Lower leg skin (tissue), 4 donors: ENCODE results near the gene NISCH. TPM values are rescaled to one million over a fixed set of nuclear protein-coding genes. Genes with fewer than 3 reads are reported as not detected.
A peak's percentile ranks its signal among the peaks of the same experiment; 100 is the strongest.

Source experiments
- DNase-seq, 2 donors: peaks; one replicate each; pipeline ENCODE4 v3.0.0-alpha.2; 2019; ENCODE audit warnings: low spot score in 2 of 2
- H3K4me3 ChIP-seq: fragments of 200-600 bp; sonication (generic); 2 replicates; pipeline ENCODE4 v1.5.1; 2017; ENCODE audit warnings: mild to moderate bottlenecking, low read depth; ENCODE audit not compliant: poor library complexity, severe bottlenecking
- POLR2A ChIP-seq, 2 donors: fragments of 450-650 bp; IDR thresholded peaks; one replicate each; pipeline ENCODE4 v1.6.1; 2016 to 2017; ENCODE audit warnings: antibody characterized with exemption in 2 of 2, mild to moderate bottlenecking in 1 of 2, moderate library complexity in 1 of 2
- WGBS, 2 donors: methylation state at CpG; one replicate each; pipeline ENCODE4 v1.1.5; 2018; 5-methylcytosine and 5-hydroxymethylcytosine counted together
- intact Hi-C: fragments of 100-400 bp; cut with DNase I; formaldehyde crosslinking; loops from one replicate; pipeline ENCODE4 v1.15.0; 2023; ENCODE audit warnings: low total_unique reads
- total RNA-seq, 4 donors: library from RNA; depleted of rRNA; stranded (reverse); fragments of >200 nt; gene quantifications; one replicate each; pipeline ENCODE4 v1.1.0, GENCODE V29; 2016
- TF ChIP-seq, protein P1 (sequence below), 3 donors: fragments of 450-650 bp; IDR thresholded peaks; one replicate each; pipeline ENCODE4 v1.5.1; 2016; ENCODE audit warnings: antibody characterized with exemption in 3 of 3, mild to moderate bottlenecking in 3 of 3, moderate library complexity in 2 of 3

Gene NISCH
- total RNA-seq, 4 donors from 2014 or later: 69.9 to 133 (median 85.9) TPM

- 0 to 1% methylated on average over 25 to 37 of the region's 65 CpGs for WGBS, 2 donors
- DNase-seq: peak; percentile 96 to 99
- TF ChIP-seq, protein P1, sequence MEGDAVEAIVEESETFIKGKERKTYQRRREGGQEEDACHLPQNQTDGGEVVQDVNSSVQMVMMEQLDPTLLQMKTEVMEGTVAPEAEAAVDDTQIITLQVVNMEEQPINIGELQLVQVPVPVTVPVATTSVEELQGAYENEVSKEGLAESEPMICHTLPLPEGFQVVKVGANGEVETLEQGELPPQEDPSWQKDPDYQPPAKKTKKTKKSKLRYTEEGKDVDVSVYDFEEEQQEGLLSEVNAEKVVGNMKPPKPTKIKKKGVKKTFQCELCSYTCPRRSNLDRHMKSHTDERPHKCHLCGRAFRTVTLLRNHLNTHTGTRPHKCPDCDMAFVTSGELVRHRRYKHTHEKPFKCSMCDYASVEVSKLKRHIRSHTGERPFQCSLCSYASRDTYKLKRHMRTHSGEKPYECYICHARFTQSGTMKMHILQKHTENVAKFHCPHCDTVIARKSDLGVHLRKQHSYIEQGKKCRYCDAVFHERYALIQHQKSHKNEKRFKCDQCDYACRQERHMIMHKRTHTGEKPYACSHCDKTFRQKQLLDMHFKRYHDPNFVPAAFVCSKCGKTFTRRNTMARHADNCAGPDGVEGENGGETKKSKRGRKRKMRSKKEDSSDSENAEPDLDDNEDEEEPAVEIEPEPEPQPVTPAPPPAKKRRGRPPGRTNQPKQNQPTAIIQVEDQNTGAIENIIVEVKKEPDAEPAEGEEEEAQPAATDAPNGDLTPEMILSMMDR (IDR thresholded peaks at IDR 0.05): no peak
- TF ChIP-seq POLR2A (IDR thresholded peaks at IDR 0.05): peak in 1 of 2 donors; percentile 54
- intact Hi-C loops: no loop called here
- H3K4me3 ChIP-seq: peak within 1 kb of the TSS; percentile 78
These were observed 81.2 kb downstream of the NISCH start, which contains the start of gene UQCC5 for GRCh38 chr3:52536369-52537164. Gene UQCC5 (plus strand): TSS chr3:52536605. CDS start chr3:52536756, 151 bp downstream.

GRCh38 chr3:52537165-52537620 lies 81.8 kb downstream of the NISCH start:
- no peak for DNase-seq
- 2 to 7% methylated on average over 6 of the region's 6 CpGs for WGBS, 2 donors
- no peak for TF ChIP-seq POLR2A (IDR thresholded peaks at IDR 0.05)
- TF ChIP-seq, protein P1 (IDR thresholded peaks at IDR 0.05): no peak
- peak overlapping the region; percentile 78 for H3K4me3 ChIP-seq
- intact Hi-C loops: no loop called here

DNA sequence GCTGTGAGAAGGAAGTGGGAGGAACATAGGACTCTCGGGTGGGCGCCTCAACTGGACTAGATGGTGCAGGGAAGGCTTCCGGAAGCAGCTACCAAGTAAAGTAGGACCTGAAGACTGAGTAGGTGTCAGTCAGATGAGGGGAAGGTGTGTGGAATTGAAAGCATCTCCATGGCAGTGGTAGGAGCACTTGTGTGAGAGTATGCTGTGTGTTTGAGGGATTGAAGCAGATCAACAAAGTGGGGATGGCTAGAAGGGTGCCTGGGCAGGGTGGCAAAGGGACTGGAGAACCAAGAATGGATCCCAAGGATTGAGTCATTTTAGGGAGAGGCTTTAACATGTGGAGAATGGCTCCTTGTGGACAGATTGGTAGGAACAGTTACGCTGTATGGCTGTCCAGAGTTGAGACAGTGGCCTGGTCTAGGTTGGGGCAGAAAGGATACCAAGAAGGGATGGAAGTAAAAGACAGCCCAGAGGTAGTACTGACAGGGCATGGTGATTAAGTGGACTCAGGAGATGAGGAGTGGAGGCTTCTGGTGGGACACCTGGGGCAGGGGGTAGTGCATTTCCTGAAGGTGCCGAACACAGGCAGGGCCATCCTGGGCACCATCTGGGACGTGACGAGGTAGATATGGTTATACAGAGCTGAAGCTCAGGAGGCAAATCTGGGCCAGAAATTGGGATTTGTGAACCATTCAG lies 82.5 kb downstream of the NISCH start:
- DNase-seq: no peak
- 78 to 84% methylated on average over 7 of the region's 7 CpGs for WGBS, 2 donors
- peak overlapping the region; percentile 78 for H3K4me3 ChIP-seq
- no peak for TF ChIP-seq POLR2A (IDR thresholded peaks at IDR 0.05)
- TF ChIP-seq, protein P1 (IDR thresholded peaks at IDR 0.05): no peak
- intact Hi-C loops: no loop called here

- no peak overlapping the region for H3K4me3 ChIP-seq
- no peak for DNase-seq
- 72 to 80% methylated on average over 5 of the region's 5 CpGs for WGBS, 2 donors
- intact Hi-C loops: no loop called here
- TF ChIP-seq, protein P1 (IDR thresholded peaks at IDR 0.05): no peak
- TF ChIP-seq POLR2A (IDR thresholded peaks at IDR 0.05): no peak
These were observed 83.7 kb downstream of the NISCH start for GRCh38 chr3:52539010-52539653.

DNA sequence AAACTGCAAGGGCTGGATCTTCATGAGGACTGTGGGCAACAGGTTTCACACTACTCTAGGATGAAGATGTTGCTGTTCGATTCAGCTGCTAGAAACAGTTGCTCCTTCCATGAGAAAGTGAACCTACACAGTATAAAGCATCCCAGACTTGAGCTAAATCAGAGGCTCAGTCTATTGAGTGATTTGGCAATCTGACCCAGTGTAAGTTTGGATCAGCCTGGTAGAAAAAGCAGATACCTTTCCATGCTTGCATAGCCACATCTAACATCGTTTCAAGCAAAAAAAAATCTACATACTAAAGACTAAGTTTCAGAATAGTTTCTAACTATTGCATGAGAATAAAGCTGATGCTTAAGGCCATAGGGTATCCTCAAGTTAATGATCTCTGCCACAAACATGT lies 85.6 kb downstream of the NISCH start:
- intact Hi-C loops: no loop called here
- 68 to 82% methylated on average over 2 of the region's 2 CpGs for WGBS, 2 donors
- DNase-seq: no peak

More for the DNA sequence above, 85.6 kb downstream of the NISCH start:
- no peak for TF ChIP-seq POLR2A (IDR thresholded peaks at IDR 0.05)
- TF ChIP-seq, protein P1 (IDR thresholded peaks at IDR 0.05): no peak
- H3K4me3 ChIP-seq: no peak overlapping the region

Other genes with a start within 250 kb of the NISCH start
- gene TLR9, start 230.0 kb upstream of the NISCH start, total RNA-seq: under 1 TPM in 2 of 4 donors, not detected in 2; 0.19 to 0.61 TPM
- gene TWF2, start 216.4 kb upstream of the NISCH start, total RNA-seq: 10 to 100 TPM; 39.3 to 60.2 (median 52.0) TPM
- gene PPM1M, start 209.8 kb upstream of the NISCH start, total RNA-seq: 10 to 100 TPM; 10.4 to 28.6 (median 14.0) TPM
- gene WDR82, start 177.0 kb upstream of the NISCH start, total RNA-seq: 10 to 100 TPM; 49.5 to 60.3 (median 56.3) TPM
- 1 to 10 TPM; 1.6 to 5.7 (median 3.5) TPM for gene GLYCTK, start 167.8 kb upstream of the NISCH start, total RNA-seq
- 1 to 10 TPM; 2.0 to 5.9 (median 5.0) TPM for gene DNAH1, start 139.3 kb upstream of the NISCH start, total RNA-seq
- gene BAP1, start 45.6 kb upstream of the NISCH start, total RNA-seq: 10 to 100 TPM; 62.5 to 95.5 (median 89.7) TPM
- gene PHF7, start 44.9 kb upstream of the NISCH start, total RNA-seq: 10 to 100 TPM in 2 of 4 donors, 1 to 10 TPM in 2; 6.5 to 15.7 (median 10.9) TPM
- gene SEMA3G, start 10.5 kb upstream of the NISCH start, total RNA-seq: 10 to 100 TPM; 17.9 to 49.8 (median 26.9) TPM
- gene TNNC1, start 1.6 kb upstream of the NISCH start, total RNA-seq: 10 to 100 TPM in 3 of 4 donors, 1 to 10 TPM in 1; 6.3 to 73.7 (median 21.3) TPM
- 10 to 100 TPM; 10.1 to 23.9 (median 12.1) TPM for gene STAB1, start 39.7 kb downstream of the NISCH start, total RNA-seq
- gene NT5DC2, start 78.3 kb downstream of the NISCH start, total RNA-seq: 10 to 100 TPM; 40.3 to 61.4 (median 48.0) TPM
- 10 to 100 TPM in 2 of 4 donors, 1 to 10 TPM in 2; 1.3 to 29.5 (median 6.3) TPM for gene UQCC5, start 81.0 kb downstream of the NISCH start, total RNA-seq
- 10 to 100 TPM; 51.6 to 78.7 (median 74.0) TPM for gene PBRM1, start 230.3 kb downstream of the NISCH start, total RNA-seq
- gene GNL3, start 230.4 kb downstream of the NISCH start, total RNA-seq: 100 to 1,000 TPM in 1 of 4 donors, 10 to 100 TPM in 3; 79.3 to 111 (median 86.4) TPM